ENCODE results near the gene USP13.

DNA sequence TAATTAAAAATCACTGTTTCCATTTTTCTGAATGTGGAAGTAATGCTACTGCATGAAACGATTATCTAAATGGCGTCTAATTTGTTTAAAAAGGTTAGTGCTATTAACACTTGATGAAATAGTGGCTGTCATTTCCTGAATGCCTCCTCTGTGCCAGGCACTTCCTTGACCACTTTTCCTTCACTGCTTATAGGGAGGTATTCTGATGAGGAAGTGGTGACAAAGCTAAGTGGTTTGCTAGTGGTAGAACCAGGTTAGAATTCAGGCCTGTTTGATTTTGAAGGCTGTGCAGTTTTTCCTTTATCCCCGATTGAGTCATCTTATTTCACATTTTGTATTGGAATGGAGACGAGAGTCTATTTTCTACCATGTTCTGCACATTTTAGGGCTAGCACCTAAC is 119.0 kb downstream of the USP13 start:
- TF ChIP-seq YY1 (IDR thresholded peaks at IDR 0.05; ENCODE audit: insufficient read depth, insufficient read length) (no peak), ZNF274 (IDR thresholded peaks at IDR 0.05; ENCODE audit: low read depth, low read length) (no peak), SUZ12 (IDR thresholded peaks at IDR 0.05; ENCODE audit: extremely low read depth, insufficient read depth, insufficient read length) (no peak)
